ENCODE results near the gene NGB.
"Not testable (repeated sequence)": the region's sequence is repeated elsewhere in the genome, so short reads cannot be mapped to it uniquely, and the experiment has no call there.

Gene NGB

DNA sequence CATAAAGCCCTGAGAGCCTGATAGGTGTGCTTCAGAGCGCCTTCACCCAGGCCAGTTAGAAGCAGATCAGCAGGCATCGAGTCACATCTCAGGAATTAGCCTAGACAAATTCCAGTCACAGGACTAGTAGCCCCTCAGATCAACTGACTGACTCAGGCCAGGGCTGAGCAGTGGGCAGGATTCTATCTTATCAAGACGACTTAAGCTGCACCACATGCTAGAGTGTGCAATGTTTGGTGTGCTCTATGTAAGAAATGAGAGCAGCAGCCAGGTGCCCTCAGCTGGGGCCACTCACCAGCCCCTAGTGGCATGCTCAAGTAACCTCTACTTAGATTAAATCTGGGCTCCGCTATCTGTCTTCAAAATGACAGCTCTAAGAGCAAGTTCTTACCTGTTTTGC lies 19.7 kb upstream of the NGB start:
- no peak for DNase-seq

- DNase-seq: no peak
Measured at GRCh38 chr14:77286576-77286975, 15.6 kb upstream of the NGB start.

- DNase-seq: no peak
Measured at GRCh38 chr14:77284466-77284865, 13.5 kb upstream of the NGB start.

DNA sequence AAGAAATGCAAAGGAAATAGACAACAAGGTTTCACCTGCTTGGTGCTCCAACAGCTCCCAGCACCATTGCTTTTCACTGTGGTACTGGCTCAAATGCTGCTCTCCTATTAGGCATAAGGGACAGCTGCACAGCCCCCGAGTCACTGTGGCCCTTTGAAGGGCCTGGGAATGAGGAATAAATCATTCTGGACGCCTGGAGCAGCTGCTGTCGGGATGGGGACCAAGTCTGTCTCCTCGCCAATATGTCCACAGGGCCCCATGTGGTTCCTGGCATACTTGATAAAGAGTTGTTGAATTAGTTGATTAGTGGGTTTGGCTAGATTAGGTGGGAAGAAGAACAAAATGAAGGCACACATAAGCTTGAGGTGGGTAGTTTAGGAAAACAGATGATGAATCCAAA lies 13.1 kb upstream of the NGB start:
- DNase-seq: no peak

DNA sequence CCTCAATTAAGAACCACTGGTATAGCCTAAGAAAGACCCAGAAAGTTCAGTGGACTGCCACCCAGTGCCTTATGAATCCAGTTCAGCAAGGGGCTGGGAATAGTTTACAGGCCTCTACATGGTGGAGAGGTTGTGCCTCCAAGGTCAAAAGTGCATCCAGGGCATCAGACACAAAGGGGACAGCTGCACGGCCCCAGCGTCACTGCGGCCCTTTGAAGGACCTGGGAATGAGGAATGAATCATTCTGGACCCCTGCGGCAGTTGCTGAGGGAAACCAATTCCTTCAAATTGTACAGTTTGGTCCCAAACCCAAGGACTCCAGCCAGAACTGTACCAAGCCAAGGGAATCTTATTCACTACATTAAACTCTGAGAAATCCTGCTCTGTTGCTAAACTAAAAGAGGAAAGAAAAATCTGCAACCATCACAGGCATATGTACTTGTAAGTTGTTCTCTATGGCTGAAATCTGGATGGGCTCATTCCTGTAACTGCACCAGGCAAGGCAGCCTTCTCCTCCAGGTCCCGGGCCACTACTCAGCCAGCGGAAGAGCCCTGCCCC lies 10.9 kb upstream of the NGB start:
- no peak for DNase-seq

DNA sequence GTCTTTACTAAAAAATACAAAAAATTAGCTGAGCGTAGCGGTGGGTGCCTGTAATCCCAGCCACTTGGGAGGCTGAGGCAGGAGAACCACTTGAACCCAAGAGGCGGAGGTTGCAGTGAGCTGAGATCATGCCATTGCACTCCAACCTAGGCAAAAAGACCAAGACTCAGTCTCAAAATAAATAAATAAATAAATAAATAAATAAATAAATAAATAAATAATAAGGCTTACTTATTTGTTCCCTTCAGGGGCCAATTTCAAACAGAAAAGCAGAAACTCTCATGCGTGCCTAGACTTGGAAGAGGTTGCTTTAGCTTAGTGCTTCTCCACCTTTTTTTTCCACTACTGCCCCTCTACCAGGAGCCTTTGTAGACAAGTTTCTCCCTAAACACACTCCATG lies 9.9 kb upstream of the NGB start:
- not testable (repeated sequence) for DNase-seq

DNA sequence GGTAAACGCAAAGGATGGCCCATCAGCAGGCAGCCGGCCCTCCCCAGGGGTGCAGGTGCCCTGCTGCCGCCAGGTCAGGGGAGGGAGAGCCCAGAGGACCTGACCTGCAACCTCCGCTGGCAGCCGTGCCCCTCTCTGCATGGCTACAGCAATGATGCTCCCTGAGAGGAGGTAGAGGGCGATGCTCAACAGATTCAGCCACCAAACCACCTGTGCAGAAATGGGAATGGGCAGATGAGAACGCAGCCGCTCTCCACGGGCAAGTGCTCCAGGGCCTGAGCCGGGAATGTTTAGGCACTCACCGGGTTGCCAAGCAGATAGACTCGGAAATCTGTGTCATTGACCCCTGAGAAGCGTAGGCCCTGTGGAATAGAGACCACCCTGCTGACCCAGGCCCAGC lies 8.7 kb upstream of the NGB start:
- DNase-seq: no peak

- no peak for DNase-seq
Measured at GRCh38 chr14:77278461-77279230, 7.6 kb upstream of the NGB start.

- DNase-seq: no peak
Measured at GRCh38 chr14:77276959-77277358, 6.0 kb upstream of the NGB start.

DNA sequence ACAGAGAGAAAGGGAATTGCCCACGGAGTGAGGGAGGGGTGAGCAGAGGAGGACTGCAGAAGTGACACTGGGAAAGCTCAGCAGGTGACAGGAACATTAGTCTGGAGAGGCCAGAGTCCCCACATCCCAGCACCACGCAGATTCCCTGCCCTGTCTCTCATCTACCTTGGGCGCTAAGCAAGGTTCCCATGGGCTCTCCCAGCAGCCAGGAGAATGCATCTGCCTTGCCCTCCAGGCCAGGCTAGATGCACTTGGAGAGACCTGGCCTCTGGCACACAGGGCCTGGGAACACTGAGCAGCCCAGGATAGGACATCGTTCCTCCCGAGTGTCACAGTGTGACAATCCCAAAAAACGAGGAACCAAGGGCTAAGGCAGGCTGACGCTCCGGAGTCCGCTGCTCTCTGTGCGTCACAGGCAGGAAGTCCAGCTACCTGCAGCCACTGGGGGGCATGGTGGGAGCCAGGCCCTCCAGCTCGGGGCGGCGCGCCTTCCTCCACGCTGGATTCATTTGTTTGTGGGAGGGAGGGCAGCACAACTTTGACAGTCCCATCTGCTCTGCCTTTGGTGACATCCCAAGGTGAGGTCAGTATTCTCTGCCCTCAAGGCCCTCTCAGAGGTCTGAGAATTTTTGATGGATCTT lies 5.4 kb upstream of the NGB start:
- no peak for DNase-seq

- DNase-seq: no peak
Measured at GRCh38 chr14:77275601-77276017, 4.6 kb upstream of the NGB start.

GRCh38 chr14:77275041-77275580 lies 4.1 kb upstream of the NGB start:
- DNase-seq: no peak

DNA sequence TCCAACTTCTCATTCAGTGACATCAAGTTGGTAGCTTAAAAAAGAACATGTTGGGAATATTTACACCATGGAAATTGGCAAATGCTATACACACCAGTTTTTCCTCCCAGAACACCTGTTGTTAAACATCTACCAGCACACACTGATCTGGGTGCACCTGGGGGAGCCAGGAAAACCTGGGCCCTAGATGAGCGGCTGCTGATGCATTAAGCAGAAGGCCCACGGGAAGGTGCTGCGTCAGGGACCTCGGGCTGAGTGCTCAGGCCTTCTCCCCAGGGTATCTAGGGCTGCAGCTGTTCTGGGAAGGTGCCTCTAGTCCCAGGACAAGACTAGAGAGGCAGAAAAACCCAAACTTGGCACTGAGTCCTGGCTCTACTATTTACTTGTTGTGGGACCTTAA lies 2.8 kb upstream of the NGB start:
- no peak for DNase-seq

DNA sequence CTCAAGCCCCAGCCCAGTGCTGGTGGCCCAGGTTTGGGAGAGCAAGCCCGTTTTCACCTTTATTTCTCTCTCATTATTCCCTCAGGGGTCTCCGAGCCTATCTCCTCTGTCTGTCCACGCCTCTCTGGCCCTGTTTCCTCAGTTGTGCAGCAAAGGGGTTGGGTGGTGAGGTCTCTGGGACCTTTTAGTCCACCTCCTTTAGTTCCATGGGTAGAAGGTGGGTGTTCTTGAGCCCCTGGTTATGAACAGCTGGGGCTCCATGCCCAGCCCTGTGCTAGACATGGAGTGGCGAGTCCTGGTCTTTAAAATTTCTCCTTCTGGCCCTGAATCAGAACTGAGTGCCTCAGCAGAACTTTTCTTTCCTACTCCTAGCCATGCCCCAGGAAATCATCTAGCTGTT lies 1.3 kb upstream of the NGB start:
- DNase-seq: no peak

DNA sequence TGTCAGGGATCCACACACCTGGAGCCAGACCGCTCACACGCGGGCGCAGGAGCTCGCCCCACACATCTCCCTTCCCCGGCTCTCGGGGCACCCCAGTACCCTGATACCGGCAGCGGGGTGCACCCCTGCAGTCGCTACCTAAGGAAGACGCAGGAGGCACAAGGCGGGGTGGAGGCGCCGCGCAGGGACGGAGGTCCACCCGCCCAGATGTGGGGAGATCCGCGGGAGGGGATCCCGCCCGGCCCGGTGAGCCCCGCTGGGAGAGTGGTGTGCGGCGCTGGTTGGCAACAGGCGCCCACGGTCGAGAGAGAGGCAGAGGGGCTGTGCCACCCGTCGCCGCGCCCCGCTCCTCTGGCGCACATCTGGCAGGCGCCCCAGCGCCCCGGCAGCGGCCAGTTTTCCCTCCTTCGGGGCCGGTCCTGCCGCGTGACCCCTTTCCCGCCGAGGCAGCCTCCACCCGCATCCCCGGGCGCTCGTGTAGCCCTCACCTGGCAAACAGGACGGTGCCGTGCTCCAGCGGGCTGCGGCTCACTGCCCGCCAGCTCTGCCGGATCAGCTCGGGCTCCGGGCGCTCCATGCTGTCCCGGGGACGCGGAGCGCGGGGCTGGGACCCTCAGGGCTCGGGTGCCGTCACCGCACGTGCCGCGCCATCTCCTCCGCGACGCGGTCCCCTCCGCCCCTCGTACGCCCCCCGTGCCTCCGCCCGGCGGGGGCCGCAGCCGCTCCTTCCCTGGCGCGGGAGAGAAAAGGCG lies 469 bp downstream of the NGB start:
- no peak for DNase-seq

GRCh38 chr14:77268989-77269600 lies 1.9 kb downstream of the NGB start:
- no peak for DNase-seq

- no peak for DNase-seq
Measured at GRCh38 chr14:77267937-77268699, 2.9 kb downstream of the NGB start.

DNA sequence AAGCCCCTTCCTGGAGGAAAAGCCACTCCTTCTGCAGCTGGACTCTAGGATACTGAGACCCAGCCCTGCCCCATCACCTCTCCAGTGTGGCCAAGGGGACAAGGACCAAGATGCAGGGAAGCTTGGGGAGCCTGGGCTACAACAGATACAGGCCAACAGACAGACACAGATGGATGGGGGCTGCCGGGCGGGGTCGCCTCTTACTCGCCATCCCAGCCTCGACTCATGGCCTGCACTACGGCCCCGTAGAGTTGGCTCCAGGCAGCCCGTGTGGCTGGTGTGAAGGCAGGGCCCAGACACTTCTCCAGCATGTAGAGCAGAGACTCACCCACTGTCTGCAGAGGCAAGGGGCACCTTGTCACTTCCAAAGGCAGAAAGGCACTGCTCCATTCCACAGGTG lies 4.7 kb downstream of the NGB start:
- no peak for DNase-seq

DNA sequence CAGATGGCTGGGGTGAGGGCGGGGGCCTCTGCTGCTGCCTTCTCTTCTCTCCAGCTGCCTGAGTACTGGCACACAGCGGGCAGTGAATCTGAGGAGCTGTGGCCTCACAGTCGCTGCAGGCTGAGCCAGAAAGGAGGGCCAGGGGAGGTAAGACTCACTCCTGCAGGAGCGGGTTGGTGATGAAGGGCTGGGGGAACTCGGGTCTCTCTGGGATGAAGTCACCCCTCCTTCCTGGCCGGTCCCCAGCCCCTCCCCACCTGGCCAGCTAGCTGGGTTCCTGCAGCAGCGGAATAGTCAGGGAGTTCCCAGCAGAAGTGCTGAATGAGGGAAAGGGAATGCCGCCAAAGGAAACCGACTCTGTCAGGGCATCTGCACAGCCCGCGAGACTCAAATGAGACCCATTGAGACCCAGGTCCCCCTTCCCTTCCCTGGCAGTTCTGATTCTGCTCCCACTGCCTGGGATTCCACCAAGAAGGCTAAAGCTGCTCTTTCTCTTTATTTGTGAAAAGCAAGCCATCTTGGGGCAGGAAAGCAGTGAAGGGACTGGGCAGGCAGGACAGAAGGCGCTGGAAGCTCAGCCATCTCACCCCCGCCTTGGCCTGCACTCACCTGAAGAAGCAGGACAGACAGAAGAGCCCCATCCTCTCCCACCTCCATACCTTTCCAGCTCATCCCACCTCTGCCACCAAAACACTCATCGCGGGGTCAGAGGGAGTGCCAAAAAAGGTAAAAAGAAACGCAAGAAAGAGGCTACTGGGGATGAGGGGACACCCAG lies 5.3 kb downstream of the NGB start:
- no peak for DNase-seq

DNA sequence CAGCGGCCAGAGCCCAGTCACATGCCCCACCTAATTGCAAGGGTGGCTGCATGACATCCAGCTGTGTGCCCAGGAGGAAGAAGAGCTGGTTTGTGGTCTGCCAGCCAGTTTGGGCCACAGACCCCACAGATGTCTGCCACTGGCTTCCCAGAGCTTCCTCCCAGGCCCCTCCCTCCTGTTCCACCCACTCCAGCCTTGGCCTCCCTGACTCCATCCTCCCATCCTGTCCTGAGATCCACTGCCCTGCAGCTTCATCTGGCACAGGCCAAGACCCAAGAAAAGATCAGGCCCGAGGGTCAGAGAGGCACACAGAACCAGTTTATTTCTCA lies 5.9 kb downstream of the NGB start:
- no peak for DNase-seq

DNA sequence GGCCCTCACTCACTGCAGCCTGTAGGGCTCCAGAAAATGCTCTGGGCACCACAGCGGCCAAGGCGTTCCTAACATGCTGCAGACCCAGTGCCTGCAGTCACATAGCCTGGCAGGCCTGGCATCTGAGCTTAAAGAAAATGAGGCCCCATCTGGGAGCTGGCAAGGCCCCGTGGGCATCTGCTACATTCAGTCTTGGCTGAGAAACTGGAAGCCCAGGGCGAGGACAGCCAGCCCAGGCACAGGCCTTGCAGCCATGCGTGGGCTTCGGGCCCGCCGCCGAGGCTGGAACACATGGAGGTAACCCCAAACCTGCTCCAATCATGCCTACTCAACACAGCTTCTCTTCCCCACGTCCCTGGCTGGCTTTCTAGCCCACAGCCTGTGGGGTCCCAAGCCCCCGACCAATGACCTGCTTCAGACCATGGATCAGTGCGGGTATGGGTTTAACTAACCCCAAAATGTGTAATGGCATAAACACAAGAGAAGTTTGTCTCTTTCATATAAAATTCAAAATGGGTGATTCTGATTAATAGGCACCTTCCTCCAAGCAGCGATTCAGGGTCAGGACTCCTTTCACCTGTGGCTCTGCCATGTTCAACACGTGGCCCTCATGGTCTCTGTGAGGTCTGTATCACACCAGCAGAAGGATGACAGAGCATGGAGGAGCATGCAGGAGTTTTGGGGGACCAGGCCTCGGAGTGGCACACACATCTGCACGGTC lies 6.4 kb downstream of the NGB start:
- no peak for DNase-seq

All from SIG-M5 (cell line).